ENCODE data around the gene RYR2.
"Not testable (repeated sequence)": the region's sequence is repeated elsewhere in the genome, so short reads cannot be mapped to it uniquely, and the experiment has no call there.

Gene RYR2

DNA sequence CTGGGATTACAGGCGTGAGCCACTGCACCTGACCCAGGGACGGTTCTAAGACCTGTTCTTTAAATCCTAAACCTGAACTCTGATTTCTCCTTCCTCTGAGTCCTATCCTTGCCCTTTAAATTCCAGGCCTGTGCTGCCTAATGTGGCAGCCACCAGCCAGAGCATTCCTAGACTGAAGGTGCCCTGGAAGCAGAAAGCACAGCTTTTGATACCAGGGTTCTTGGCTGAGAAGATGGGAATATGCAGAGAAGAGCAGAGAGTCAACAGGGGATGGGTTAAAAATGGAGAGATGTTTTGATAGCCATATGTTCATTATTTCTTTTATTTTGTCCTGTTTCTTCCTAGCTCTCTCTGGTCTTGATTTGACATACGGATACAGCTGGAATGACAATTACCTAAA, 49.7 kb downstream of the RYR2 start:
- no peak for DNase-seq

DNA sequence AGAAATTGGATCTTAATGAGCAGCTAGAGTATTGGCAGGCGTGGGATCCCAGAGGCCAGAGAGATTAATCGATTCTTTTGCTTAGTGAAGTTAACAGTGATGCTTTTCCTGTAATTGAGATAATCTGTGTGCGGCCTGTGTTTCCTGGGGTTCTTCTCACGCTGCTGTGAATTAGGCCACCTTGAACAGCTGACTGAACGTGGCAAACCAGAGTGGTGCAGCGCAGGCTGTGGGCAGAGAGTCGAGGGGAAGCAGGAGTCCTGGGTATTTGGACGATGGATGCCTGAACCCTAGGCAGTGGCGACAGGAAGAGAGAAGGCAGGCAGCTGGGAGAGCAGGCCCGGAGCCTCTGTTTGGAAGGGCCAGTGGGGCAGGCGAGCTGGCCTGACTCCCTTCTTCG, 51.7 kb downstream of the RYR2 start:
- DNase-seq = no peak

DNA sequence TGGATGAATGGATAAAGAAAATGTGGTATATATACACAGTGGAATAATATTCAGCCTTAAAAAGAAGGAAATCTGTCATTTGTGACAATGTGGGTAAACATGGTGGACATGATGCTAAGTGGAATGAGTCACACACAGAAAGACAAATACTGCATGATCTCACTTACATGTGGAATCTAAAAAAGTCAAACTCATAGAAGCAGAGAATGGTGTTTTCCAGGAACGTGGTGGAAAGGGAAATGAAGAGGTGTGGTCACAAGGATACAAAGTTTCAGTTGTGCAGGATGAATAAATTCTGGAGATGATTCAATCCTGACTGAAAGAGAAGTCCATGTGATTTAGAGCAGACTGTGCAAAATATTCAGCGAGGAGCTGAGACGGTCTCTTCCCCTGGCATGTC, 56.6 kb downstream of the RYR2 start:
- no peak for DNase-seq

DNA sequence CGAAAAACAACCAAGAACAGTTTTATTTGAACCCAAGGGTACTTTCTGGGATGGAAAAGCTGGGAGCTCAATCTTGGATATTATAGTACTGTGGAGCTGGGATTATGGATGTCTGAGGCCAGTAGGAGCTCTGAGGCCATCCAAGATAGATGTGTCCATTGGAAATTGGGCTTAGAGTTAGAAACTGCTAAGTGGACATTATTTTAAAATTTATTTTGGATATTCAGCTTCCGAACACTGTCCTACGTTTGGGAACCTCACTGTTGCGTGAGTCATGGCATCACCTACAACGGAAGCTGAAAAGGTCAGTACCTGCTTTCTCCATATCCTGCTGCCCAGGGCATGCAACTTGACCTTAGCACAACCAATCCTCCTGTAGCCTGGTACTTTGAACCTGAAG, 61.0 kb downstream of the RYR2 start:
- DNase-seq = no peak

DNA sequence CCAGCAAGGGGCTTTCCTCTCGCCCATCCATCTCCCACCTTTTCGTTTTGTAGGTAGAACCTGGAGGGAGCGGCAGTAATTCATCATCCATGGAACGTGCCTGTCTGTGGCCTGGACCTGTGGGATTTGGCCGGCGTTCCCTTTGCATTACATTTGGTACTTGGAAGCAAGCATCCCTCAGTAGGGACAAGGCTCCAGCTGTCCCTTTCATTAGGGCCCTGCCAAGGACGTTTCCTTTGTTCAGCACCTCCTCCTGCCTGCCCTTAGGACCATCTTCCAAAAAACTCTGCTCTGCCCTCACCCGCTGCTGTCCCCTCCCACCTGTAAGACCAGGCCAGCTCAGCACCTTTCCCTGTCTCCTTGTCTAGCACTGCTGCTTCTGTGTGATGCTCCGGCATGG, 62.1 kb downstream of the RYR2 start:
- no peak for DNase-seq

DNA sequence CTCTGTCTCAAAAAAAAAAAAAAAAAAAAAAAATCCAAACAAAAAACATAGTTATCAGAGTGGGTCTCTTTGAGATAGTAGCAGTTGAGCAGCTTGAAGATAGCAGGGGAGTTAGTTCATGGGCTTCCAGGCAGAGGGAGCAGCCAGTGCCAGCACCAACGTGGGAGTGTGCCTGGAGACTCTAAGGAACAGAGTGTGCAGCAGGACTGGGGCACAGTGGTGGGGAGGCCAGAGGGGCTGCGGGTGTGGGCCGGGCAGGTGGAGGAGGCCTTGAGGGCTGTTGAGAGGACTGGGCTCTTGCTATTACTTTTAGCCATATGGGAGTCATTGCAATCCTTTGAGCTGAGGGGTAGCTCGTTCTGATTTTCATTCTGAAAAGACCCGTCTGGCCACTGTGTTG, 63.8 kb downstream of the RYR2 start:
- no peak for DNase-seq

DNA sequence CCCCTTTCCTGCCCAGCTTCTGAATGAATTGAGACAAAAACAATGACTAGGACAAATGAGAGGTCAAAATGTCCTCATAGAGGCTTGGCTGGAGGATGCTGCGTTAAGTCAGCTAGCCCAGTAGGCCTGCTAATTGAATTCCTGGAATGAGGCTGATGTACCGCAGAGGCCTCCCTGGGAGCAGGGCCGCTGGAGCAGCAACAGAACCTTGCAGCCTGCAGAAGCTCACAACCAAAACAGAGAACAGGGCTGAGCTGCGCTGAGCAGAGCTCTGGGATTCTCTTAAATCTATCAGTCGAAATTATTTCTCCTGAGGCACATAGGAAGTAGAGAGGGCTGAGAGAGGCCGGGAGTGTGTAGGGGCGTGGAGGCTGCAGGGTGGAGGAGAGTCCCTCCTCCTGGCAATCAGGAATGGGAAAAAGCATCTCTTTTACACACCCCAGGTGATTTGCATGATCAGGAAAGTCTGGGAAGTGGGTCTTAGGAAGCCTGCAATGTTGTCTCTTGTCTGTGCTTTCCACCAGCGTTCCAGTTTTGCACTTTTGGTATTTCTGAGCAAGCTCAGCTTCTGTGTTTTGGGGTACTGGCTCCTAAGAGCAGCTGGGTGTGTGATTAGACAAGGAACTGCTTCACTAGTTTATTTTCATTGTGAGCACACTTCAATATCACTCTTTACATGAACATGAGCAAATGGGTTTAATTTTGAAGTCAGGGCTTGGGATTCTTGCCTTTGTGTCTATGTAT, 66.5 kb downstream of the RYR2 start:
- no peak for DNase-seq

DNA sequence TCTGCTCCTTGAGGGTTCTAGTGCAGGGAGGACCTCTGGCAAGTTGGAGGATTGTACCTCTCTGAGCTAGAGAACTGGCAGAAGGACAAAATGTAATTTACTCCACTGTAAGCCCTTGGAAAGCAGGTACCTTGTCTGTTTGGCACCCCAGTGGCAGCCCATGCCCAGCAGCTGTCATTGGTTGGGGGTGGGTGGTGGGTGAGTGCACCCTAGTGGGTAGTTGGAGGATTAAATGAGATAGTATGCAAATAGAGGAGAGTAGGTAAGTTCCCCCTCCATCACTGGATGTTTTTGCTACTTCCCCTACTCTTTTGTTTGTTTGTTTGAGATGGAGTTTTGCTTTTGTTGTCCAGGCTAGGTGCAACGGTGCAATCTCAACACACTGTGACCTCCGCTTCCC, 69.8 kb downstream of the RYR2 start:
- DNase-seq = no peak

DNA sequence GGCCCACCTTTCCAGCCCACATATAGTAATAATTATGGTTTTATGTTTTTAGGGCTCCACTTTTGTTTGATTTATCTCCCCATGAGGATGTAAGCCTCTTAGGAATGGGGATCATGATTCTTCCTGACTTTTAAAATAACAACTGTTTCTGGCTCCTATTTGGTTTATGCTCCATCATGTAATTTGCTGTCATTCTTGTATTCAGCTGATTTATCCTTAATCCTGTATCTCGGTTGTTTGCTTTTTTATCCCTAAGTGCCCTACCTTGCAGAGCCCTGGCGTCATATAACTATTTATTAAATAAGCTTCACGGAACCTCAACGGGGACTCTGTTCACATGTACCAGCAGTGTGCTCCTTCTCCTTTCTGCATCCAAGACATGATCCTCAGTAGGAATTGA, 70.7 kb downstream of the RYR2 start:
- DNase-seq = no peak

DNA sequence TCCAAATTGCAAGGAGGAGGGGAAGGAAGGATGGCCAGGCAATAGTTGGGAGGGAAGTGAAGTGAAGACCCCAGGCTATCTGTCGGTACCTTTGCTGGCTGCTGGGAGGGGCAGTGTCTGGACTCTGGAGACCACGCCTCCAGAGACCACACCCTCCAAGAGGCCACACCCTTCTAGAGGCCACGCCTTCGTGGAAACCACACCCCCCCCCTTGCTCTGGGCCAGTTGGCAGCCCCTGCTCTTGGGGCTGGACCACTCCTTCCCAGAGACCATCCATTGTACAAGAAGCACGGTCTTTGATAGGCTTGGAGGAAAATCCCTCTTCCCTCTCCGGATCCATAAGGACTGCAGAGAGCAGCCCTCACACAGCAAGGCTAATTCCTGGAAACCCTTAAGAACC, 73.1 kb downstream of the RYR2 start:
- no peak for DNase-seq

DNA sequence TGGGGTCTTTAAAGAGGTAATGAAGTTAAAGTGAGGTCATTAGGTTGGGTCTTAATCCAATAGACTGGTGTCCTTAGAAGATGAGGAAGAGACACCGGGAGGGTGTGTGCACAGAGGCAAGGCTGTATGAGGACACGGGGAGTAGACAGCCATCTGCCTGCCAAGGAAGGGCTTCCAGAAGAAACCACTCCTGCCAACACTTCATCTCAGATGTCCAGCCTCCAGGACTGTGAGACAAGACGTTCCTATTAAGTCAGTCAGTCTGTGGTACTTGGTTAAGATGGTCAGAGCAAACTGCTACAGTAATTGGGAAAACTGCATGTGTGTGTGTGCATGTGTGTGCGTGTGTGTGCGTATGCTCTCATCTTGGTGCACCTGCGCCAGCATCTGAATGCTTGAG, 77.1 kb downstream of the RYR2 start:
- DNase-seq = no peak

DNA sequence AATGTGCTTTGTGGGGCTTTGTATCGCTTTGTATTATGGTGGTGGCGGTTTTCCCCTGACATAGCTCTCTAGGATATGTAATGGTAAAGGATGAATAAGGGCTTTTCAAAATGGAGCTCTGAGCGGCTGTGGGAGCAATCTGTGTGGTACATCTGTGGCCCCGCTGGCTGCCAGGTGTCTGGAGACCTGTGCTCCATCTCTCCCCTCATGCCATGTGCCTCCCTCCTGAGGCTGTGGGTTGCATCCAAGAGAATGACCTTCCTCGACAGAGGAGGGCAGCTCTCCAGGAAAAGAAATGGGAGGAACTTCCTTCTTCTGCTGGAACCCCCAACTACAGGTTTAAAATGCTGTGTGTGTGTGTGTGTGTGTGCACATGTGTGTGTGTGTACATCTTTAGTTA, 78.7 kb downstream of the RYR2 start:
- no peak for DNase-seq

DNA sequence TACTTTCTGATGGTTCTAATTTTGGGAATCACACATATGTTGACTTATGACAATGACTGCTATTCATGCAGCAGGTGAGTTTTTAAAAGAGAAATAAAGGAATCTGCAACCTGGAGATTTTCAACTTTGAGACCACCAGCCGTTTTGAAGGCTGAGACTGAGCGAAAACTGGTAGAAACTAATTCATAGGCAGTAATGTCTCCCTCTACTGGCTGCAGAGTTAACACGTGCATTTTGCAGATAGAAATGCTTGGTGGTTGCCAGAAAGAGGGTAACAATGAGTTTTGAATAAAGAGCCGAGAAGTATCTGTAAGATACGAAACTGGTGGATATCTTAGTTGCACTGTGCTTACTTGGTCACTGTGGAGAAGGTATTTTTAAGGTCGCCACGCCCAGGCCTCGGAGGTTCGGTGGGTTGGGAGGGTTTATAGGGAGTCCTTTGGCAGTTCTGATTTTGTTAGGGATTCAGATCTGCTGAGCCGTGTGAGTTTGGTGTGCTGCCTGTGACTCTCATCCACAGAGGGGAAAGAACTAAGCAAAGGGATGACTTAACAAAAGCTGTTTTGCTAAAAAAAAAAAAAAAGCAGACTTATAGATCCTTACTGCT, 83.0 kb downstream of the RYR2 start:
- DNase-seq = no peak

DNA sequence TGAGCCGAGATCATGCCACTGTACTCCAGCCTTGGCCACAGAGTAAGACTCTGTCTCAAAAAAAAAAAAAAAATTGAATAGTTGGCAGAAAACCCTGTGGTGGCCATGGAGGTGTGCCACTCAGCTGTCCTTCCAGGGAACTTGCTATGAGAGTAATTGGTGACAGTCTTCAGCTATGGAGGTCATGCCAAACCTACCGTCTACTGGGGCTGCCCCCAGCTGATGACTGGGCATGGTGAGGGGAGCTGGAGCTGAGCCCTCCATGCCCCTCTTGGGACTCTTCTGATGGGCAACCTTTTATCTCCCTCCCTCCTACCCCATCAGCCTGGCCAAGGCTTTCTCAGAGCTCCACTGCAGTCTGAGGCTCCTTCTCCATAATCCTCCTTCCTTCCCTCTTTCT, 84.2 kb downstream of the RYR2 start:
- no peak for DNase-seq

DNA sequence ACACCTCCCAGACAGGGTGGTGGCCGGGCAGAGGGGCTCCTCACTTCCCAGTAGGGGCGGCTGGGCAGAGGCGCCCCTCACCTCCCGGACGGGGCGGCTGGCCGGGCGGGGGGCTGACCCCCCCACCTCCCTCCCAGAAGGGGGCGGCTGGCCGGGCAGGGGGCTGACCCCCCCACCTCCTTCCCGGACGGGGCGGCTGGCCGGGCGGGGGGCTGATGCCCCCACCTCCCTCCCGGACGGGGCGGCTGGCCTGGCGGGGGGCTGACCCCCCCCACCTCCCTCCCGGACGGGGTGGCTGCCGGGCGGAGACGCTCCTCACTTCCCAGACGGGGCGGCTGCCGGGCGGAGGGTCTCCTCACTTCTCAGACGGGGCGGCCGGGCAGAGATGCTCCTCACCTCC, 85.3 kb downstream of the RYR2 start:
- DNase-seq = not testable (repeated sequence)

DNA sequence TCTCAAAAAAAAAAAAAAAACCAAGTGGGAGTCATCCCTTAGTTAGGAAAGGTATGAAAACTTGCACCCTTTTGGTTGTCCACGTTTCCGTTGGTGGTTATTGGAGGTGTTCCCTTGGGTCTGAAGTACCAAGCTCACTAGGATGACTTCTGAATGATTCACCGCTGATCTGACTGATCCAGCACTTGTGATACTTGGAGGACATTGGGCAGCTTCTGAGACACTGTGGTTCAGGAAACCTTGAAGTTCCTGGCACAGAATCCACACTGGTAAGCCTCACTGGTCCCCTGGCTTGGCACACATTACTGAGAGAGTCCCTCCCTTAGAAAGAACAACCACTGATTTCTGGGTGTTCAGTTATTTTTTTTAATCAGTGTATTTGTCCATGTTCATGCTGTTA, 91.9 kb downstream of the RYR2 start:
- DNase-seq = no peak

DNA sequence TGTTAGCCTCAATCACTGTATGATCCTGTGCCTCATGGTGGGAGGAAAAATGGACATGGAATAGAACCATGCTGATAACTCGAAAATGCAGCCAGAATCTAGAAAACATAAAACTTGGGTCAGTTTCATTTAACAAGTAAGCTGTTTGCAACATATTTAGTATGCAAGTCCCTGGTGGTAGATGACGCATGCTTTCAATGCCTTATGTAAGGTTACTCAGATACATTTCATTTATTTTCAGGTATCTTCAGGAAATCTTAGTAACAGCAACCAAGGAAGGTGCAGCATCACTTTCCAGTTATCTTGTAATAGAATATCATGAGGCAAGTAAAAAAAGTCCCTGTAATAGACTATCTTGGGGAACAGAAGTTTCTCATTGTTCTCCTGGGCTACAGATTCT, 92.9 kb downstream of the RYR2 start:
- DNase-seq = no peak

DNA sequence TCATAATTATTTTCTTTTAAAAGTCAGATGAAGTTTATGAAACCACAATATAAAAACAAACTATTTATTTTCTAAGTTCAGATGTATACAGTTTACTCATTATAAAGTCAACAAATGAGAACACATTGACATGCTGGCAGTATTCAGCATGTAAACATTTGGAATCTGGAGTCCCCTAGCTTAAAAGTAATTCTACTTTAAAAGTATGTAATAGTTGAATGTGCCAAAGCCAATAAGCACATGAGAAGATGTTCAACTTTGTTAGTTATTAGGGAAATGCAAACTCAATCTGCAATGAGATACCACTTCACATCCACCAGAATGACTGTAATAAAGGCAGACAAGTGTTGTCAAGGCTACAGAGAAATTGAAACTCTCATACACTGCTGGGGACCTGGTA, 96.6 kb downstream of the RYR2 start:
- no peak for DNase-seq

DNA sequence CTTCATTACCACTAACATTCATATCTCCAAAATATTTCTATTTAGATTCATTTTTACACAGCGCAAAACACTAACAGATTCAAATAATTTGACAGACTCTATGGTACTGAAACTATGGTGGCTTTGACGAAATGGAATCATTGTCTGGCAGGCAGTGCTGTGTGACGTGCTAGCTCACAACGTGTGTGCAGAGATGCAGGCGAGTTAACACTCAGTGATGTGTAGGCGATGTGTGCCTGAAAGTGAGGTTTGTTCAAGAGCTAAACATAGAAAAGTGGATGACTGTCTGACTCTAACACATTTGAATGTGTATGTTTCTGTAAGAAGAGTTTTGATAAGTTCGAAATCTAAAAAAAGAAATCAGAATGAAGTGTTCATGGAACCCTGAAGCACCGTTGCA, 97.7 kb downstream of the RYR2 start:
- DNase-seq = no peak

DNA sequence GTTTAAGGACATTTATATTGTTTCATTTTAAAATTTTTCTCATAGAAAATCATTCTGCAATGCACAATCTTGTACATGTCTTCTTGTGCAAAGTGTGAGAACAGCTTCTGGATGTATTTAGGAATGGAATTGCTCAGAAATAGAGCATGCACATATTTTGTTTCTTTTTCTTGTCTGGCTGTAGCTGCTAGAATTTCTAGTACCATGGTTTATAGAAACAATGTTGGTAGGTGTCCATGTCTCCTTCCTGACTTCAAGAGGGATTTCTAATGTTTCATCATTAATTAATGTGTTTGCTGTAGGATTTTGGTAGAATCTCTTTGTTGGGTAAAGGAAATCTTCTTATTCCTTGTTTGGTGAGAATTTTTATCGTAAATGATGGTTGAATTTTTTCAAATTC, 99.0 kb downstream of the RYR2 start:
- no peak for DNase-seq

DNA sequence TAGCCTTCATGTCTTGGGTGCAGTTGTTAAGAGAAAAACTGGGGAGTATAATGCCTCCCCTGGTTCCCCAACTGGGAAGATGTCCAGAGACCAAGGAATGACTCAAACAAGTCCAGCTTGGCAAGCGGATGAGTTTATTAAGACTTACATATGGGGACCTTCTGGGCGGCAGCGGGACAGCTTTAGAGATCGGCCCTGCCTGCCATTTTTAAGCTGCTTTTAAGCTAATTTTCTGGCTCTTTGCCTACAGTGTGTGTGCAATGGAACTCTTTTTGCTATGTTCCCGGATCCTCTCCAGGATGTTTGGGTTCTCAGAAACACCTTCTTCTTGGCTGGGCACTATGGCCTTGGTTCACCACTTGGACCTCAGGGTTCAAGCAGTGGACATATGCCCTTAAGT, 99.5 kb downstream of the RYR2 start:
- no peak for DNase-seq

DNA sequence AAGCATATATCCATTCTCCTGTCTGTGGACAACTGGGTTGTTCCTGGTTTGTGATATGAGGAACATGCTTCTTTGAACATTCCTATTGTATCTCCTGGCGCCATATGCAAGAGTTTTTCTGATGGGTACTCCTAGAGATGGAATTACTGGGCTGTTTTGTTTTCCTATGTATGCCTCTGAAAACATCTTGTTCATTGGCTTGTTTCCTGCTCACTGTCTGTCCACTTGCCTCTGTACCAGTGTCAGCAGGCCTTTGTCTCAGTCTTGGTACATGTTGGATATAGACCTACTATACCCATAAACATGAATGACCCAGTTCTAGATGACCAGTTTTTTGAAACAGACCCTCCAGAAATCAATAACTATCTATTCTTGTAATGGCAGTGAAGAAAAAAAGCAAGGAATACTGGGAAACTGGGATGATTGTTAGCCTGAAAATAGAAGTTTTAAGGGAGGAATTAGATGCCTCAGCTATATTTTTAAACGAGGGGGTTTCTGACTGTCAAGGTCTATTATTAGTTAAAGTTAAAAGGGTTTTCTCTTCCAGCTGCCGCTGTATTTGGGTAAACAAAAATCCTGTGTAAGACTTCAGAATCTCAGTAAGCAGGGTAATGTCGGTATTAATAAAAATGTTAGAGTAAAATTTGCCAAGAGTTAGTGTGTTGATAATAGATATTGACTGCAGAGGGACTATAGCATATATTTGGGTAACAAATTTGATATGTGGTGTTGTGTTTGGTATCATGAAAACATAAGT, 103.6 kb downstream of the RYR2 start:
- no peak for DNase-seq

DNA sequence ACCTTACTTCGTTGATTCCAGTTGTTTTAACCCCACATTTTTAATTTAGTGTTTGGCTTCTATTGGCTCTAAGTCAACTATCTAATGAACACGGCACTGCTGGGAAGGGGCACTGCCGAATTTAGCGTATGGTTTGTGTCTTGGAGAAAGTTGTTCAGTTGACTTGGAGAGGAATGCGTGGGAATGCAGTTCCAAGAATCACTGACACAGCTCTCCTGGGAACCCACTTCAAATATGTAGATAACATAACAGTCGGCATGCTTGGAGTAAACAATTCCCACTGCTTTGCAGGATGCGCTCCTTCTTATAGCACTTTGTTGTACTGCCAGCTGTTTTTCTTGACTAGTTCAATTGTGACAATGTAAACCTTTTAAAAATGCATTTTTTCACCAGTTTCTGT, 104.3 kb downstream of the RYR2 start:
- DNase-seq = no peak

DNA sequence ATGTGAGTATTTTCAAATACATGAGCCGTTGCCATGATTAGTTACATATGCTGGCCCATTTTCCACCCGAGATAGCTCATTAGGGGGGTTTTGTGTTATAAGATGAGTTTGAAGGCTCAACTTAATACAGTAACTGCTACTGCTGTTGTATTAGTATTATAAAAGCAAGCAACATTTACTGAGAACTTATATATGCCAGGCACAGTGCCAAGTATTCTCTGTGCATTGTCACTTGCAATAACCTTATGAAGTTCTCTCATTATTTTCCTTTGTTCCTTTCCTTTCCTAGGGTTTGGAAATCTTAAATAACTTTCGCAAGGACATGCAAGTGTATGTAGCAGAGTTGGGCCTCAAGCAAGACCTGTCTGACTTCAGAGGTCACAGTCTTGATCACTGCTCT, 107.9 kb downstream of the RYR2 start:
- no peak for DNase-seq

DNA sequence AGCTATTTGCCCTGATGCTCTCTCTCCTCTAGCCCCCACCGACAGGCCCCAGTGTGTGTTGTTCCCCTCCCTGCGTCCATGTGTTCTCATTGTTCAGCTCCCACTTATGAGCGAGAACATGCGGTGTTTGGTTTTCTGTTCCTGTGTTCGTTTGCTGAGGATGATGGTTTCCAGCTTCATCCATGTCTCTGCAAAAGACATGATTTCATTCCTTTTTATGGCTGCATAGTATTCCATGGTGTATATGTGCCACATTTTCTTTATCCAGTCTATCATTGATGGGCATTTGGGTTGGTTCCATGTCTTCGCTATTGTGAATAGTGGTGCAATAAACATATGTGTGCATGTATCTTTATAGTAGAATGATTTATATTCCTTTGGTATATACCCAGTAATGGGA, 110.0 kb downstream of the RYR2 start:
- DNase-seq = not testable (repeated sequence)

All from NCI-H1417 treated with DMSO at 0.1 percent for 48 hours (cell line).